Adrenal gland (tissue), 19 donors: ENCODE measurements around the gene SPATS1. TPM values are rescaled to one million over a fixed set of nuclear protein-coding genes. Genes with fewer than 3 reads are reported as not detected.

Source experiments
- DNase-seq, 7 donors: peaks; one replicate each; pipeline ENCODE4 v3.0.0-alpha.2; 2019 to 2020
- H3K27ac ChIP-seq, 5 donors: fragments of 200-600 bp; sonication (generic) in 4 of 5; 1 replicate in 3 of 5; 2 replicates in 2 of 5; pipeline versions ENCODE4 v1.5.1 to v1.8.0; 2016 to 2020; ENCODE audit warnings: mild to moderate bottlenecking in 1 of 5
- H3K27me3 ChIP-seq: fragments of 200-600 bp; 2 replicates; pipeline ENCODE4 v1.8.0; 2021
- H3K36me3 ChIP-seq, 2 donors: fragments of 200-600 bp; replicated peaks in 1 of 2; 1 replicate in 1 of 2; 2 replicates in 1 of 2; pipeline versions ENCODE4 v1.5.1 to v1.8.0; 2018 to 2022
- H3K4me1 ChIP-seq, 2 donors: fragments of 200-600 bp; replicated peaks in 1 of 2; 1 replicate in 1 of 2; 2 replicates in 1 of 2; pipeline versions ENCODE4 v1.5.1 to v1.8.0; 2018 to 2021
- H3K4me3 ChIP-seq, 4 donors: fragments of 200-600 bp; sonication (generic) in 3 of 4; one replicate each; pipeline ENCODE4 v1.5.1; 2016 to 2018
- H3K9me3 ChIP-seq, 3 donors: fragments of 200-600 bp; sonication (generic) in 1 of 3; replicated peaks in 1 of 3; 1 replicate in 2 of 3; 2 replicates in 1 of 3; pipeline versions ENCODE4 v1.5.1 to v1.8.0; 2016 to 2021
- CTCF ChIP-seq, 6 experiments: fragments of 450-650 bp in 4 of 6; fragments of 200-600 bp in 2 of 6; sonication (generic) in 1 of 6; IDR thresholded peaks; 1 replicate in 5 of 6; 2 replicates in 1 of 6; pipeline versions ENCODE4 v1.5.1 to v1.8.0; 2016 to 2021; ENCODE audit warnings: antibody characterized with exemption in 6 of 6, mild to moderate bottlenecking in 2 of 6, moderate library complexity in 1 of 6
- POLR2A ChIP-seq, 2 donors: fragments of 450-650 bp; IDR thresholded peaks; one replicate each; pipeline ENCODE4 v1.6.1; 2017; ENCODE audit warnings: antibody characterized with exemption in 2 of 2, mild to moderate bottlenecking in 2 of 2, moderate library complexity in 1 of 2
- WGBS, 4 donors: extraction: QIAGEN DNeasy Blood & Tissue Kit in 2 of 4; methylation state at CpG; one replicate each; pipeline versions ENCODE4 v1.1.5 to v1.1.7; 2013 to 2017; 5-methylcytosine and 5-hydroxymethylcytosine counted together
- intact Hi-C, 2 donors: fragments of 100-400 bp; cut with DNase I; formaldehyde crosslinking; loops; one replicate each; pipeline versions ENCODE4 v1.14.1 to v1.15.0; 2022 to 2023
- long read RNA-seq, 10 donors: library from polyadenylated mRNA in 3 of 10; unstranded in 2 of 10; stranded (forward) in 1 of 10; transcript quantifications; one replicate each; pipeline ENCODE4 v2.0.0 and lab custom pipeline, GENCODE V29; 2021 to 2026
- polyA plus RNA-seq, 3 donors: library from polyadenylated mRNA; stranded (reverse); fragments of 200-250 nt in 2 of 3; fragments of 350-450 nt in 1 of 3; fragmentation: Illumina TruSeq in 1 of 3; extraction: RNeasy Lipid Tissue Mini Kit (QIAGEN cat#74804) in 1 of 3; gene quantifications; one replicate each; pipeline ENCODE4 v1.2.3, GENCODE V29; 2013 to 2014
- total RNA-seq, 9 donors: library from RNA; depleted of rRNA in 4 of 9; stranded (reverse); fragments of >200 nt in 4 of 9; fragments of 120-200 nt in 1 of 9; fragmentation: NEBNext Ultra II Directional in 1 of 9; extraction: Animal tissue kit (Norgen Biotek cat#: 25700) in 1 of 9; gene quantifications; one replicate each; pipeline versions ENCODE4 v1.1.0 to v1.2.4, GENCODE V29; 2013 to 2023
- donor health status: healthy with polysubstance abuse.
- donor health status: Bipolar disorder and iron deficiency.
- donor health status: DM: yes; HTN: yes; CAD: no.
- donor health status: DM: no; HTN: no; CAD: no.
- donor health status: DM: no; HTN: no; CAD: no.
- donor health status: DM: yes; HTN: yes; CAD: no.

Gene SPATS1, protein sequence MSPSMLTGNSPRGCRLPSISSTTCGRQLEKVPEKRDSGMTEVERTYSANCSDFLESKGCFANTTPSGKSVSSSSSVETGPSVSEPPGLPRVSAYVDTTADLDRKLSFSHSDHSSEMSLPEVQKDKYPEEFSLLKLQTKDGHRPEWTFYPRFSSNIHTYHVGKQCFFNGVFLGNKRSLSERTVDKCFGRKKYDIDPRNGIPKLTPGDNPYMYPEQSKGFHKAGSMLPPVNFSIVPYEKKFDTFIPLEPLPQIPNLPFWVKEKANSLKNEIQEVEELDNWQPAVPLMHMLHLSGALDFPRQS
- total RNA-seq (not detected), polyA plus RNA-seq (under 1 TPM in 1 of 3 donors, not detected in 2; 0.15 TPM)
- long read RNA-seq, donor 1, result 0 reads
- long read RNA-seq, donor 2, result 0 reads
- long read RNA-seq, donor 3, result 0 reads
- long read RNA-seq, donor 4, result 0 reads
- long read RNA-seq, donor 5, result 0 reads
- long read RNA-seq, donor 6, result 0 reads
- long read RNA-seq, donor 7, result 0 reads
- long read RNA-seq, donor 8, result 0 reads
- long read RNA-seq, donor 9, result 0 reads
- long read RNA-seq, donor 10, result 0 reads

- Histone ChIP-seq H3K9me3 (no peaks in the 10 kb centered on the region), H3K27me3 (peaks cover 18% of the 10 kb centered on the region), H3K4me3 (no peak within 1 kb of the TSS), H3K36me3 (no peaks in the 10 kb centered on the region), H3K27ac (peak within 1 kb of the TSS in 1 of 5 donors; percentile 65), H3K4me1 (no peaks in the 10 kb centered on the region)
- TF ChIP-seq CTCF (IDR thresholded peaks at IDR 0.05), result no peak
- no peak for TF ChIP-seq POLR2A (IDR thresholded peaks at IDR 0.05)
- intact Hi-C loops, result no loop called here
- 12 to 16% (median 15%) methylated on average over 13 to 31 of the region's 31 CpGs for WGBS, 4 donors
- DNase-seq, result peak in 3 of 7 donors; percentile 24 to 80 (median 32)
Observed at GRCh38 chr6:44342489-44342888, at the start of gene SPATS1. Gene SPATS1, plus strand, starts transcription at chr6:44342650. Its CDS starts 446 bp downstream, at chr6:44343096.

DNA sequence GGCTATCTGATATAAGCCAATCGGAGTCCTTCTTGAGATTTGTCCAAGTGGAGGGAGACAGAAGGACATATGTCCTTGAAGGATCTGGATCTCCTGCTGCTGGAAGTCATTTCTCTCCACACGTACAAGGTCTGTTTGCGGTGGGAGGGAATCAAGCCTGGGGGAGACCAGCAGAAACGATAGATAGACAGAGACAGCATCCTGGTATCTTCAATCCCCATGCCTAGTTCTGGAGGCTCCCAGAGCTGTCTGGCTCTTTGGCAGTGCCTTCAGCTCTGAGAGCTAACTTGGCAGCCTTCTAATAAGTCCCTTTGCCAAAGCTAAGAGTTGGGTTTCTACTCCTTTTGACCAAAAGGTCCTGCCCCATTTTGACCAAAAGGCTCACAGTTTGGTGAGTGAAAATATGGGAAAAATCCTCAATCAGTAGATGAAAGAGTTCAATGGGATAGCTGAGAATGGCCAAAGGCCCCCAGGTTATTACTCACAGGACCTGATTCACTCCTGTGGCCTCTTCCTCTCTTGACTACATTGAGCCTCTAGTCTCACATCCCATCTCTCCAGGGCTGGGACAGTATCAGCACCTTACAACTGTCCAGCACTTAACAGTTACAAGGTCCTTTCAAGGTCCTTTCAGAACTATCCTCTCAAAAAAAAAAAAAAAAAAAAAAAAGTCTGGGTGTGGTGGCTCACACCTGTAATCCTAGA lies 49.6 kb upstream of the SPATS1 start:
- Histone ChIP-seq H3K36me3 (no peaks in the 10 kb centered on the region), H3K4me3 (no peak overlapping the region), H3K4me1 (peaks cover 8 to 9% of the 10 kb centered on the region in 2 donors), H3K27me3 (peaks cover 21% of the 10 kb centered on the region), H3K9me3 (no peaks in the 10 kb centered on the region), H3K27ac (no peak overlapping the region)
- intact Hi-C loops, result no loop called here
- DNase-seq, result no peak
- 61 to 85% (median 68%) methylated on average over 4 of the region's 4 CpGs for whole genome bisulfite sequencing, 4 donors
- TF ChIP-seq CTCF (IDR thresholded peaks at IDR 0.05), result no peak
- TF ChIP-seq POLR2A (IDR thresholded peaks at IDR 0.05), result no peak

DNA sequence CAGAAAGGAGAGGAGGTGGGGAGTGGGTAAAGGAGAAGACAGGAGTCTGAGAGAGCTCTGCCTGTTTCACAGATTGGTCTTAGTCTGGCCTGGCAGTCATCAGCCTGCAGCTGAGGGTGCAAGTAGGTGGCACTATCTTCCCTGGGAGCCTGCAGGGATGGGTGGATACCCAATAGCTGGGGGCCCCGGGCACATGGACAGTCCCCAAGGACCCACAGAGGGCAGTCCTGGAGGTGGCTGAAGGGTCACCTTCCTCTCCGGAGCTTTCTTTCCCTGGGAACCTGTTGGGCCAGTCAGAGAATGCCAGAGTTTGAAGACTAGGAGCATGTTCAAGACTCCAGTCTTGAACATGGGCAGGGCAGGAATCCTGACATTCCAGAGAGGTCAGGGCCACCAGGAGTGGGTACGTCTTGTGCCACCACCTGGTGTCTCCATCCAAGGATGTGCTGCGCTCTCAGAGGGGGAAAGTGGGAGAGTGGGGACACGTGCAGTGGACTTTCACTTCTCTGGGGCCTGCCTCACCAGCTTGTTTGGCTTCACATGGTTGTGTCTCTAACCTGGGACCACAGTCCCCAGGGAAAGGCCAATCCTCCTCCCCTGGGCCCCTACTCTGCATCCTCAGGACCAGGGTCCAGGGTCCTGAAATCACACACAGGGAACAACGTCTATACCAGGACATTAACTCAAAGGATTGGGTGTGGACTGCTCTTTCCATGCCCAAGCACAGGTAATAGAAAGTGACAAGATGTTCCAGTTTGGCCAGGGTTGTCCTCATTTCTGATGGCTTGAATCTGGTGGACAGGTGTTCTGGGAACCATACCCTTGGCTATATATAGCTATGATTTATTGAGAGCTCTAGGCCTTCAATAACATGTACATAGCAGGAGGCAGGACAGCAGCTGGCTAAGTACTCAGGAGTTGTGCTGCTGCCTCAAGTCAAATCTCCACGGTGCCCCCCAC lies 47.3 kb upstream of the SPATS1 start:
- Histone ChIP-seq H3K4me1 (peaks cover 8 to 13% of the 10 kb centered on the region in 2 donors), H3K4me3 (no peak overlapping the region), H3K27me3 (peaks cover 17% of the 10 kb centered on the region), H3K36me3 (no peaks in the 10 kb centered on the region), H3K27ac (no peak overlapping the region), H3K9me3 (no peaks in the 10 kb centered on the region)
- WGBS, 4 donors, result 65 to 74% (median 67%) methylated on average over 4 to 7 of the region's 7 CpGs
- TF ChIP-seq CTCF (IDR thresholded peaks at IDR 0.05), result no peak
- no peak for TF ChIP-seq POLR2A (IDR thresholded peaks at IDR 0.05)
- intact Hi-C loops, result no loop called here
- DNase-seq, result no peak
